Stimulated activated CD4-positive, alpha-beta T cell treated with anti-CD3 and anti-CD28 coated beads, Interleukin-12 subunit alpha, Interleukin-12 subunit beta, amount 100 ng/mL, for 24 hours (primary cell): ENCODE data around the gene CBLB.

Source experiments
- DNase-seq, 2 experiments: peaks; one replicate each; pipeline ENCODE4 v3.0.0-alpha.2; 2020; ENCODE audit warnings: low read depth in 2 of 2

The CBLB gene

DNA sequence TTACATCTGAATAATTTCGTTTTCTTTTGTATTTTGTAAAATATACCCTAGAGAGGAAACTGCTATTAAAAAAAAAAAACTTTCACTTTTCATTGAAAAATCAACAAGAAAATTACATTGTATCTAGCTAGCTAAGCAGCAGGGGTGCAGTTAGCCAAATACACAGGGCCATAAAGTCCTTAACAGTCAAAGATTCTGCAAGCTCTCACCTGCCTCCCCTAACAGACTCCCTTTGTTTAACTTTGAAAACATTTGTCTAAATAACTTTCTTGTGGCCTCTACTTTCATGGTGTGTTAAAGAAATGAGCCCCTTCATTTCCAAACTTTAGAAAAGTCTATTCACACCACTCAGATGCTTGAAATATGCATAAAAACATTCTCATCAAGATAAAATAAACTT lies 23.3 kb downstream of the CBLB start:
- DNase-seq = no peak

DNA sequence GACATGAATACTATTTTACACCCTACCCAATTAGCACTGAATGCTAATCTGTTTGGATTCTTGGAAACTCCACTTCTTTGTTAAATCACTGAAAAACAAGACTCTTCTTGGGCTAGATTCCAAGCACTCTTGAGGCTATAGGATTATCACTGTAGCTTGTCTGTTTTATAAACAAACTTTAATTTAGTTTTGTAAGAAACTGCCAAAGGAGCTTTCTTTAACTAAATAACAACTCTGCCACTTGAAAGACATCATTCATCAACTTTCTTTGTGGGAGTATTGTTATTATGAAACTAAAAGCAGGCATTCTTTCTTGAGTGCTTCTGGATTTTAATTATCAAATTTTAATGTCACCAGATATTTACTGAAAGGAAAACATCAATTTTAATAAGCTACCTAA lies 24.1 kb downstream of the CBLB start:
- DNase-seq = no peak

DNA sequence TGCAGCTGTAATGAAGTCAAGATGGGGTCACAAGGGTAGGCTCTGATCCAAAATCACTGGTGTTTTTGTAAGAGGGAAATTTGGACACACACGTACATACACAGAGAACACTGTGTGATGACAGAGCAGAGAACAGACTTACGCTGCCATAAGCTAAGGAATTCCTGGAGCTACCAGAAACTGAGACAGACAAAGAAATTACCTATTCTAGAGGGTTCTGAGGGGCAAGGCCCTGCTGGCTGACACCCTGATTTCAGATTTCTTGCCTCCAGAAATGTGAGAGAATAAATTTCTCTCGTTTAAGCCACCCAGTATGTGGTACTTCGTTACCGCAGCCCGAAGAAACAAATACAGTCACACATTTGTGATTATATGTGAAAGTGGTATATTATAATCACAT lies 24.8 kb downstream of the CBLB start:
- no peak for DNase-seq

DNA sequence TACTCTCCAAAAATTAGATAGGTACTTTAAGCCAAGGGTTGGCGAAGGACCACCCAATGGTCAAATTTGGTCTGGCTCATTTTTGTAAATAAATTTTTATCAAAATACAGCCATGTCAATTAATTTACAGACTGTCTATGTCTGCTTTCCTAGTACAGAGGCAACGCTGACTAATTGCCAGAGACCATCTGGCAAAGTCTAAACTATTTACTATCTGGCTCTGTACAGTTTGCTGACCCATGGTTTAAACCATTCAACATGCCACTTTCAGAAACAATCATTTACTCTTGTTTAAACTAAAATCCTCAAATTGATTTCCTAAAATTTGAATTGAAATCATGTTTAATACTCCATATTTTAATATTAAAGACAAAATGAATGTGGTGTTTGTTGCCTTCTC lies 25.9 kb downstream of the CBLB start:
- no peak for DNase-seq

DNA sequence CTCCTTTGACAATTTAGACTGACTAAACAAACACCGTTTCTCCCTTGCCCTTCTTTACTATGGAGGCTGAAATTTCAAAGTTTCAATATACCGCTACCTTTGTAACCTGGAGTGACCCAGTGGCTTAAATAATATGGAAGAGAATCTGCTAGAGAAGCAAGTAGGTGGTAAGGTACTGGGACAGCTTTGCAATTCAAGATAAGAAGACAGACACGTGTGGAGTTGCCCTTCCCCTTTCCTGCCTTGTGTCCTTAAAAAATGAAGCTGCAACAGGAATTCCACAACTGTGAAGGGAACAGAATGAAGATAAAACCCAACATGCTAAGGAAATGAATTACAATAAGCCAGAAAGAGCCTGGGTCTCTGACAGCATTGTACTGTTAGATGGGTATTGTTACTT lies 26.4 kb downstream of the CBLB start:
- DNase-seq = no peak

DNA sequence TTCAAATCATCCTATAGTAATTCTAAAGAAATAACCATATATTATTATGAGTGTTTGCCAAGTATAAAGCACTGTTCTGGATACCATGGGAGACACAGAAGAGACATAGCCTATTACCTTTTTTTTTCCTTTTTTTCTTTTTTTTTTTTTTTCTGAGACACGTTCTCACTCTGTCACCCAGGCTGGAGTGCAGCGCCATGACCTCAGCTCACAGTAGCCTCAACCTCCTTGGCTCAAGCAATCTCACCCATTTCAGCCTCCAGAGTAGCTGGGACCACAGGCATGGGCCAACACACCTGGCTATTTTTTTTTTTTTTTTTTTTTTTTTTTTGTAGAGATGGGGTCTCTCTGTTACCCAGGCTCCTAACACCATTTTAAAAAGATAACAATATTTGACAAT lies 30.9 kb downstream of the CBLB start:
- DNase-seq = no peak

DNA sequence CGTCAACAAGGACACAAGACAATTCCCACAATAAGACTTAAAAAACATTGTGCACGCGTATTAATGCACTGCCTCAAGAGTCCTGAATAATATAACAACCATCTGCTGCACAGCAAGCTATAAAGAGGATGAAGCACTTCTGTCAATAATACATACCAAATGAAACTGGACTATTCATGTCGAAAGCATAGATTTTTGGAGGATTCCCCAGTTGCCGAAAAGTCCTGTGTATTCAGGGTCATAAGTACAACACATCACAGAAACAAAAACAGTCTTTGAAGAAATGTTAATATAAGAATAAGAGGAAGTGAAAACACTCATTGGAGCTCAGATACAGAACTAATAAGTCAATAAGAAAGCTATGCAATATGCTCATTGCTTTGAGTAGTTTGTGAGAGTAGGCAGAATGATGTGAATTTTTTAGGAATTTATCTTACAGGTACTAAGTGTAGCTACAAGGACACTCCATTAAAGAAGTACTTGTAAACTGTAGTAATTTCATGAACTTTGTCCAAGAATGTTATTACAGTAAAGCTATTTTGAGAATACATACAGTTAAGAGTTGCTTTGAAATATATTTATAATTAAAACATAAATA lies 31.6 kb downstream of the CBLB start:
- no peak for DNase-seq

DNA sequence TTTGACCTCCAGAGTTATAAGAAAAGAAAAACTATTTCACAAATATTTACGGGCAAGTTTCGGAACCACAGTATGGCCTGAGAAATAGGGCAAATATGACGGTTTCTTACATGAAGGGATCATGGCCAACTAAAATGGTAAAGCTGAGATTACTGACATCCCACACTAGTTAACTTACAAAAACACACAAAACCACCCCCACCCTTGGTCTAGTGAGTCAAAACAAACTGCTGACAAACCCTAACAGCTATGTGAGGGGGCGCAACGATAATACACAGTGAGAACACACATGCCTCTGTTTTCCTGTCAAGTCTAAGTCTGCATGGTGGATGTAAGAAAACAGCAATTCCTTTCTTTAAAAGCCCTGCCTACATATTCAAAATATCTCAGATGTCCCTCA lies 32.3 kb downstream of the CBLB start:
- DNase-seq = peak in 1 of 2 experiments; percentile 27

DNA sequence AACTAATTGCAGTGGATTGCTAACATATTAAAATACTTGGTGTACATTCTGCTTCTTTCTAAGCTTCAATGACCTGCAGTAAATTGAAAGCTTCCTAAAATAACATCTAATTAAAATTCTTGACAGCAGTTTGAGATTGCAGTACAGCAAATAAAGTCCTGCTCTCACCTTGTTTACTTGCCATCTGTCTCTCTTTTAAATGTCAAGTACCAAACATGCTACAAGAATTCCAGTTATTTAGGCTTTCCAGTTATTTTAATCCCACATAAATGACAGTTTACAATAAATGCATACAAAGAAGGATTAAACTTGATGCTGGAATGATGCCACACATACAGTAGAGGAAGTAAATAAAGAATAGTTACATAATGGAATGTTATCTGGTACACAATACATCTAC lies 33.2 kb downstream of the CBLB start:
- DNase-seq = no peak

DNA sequence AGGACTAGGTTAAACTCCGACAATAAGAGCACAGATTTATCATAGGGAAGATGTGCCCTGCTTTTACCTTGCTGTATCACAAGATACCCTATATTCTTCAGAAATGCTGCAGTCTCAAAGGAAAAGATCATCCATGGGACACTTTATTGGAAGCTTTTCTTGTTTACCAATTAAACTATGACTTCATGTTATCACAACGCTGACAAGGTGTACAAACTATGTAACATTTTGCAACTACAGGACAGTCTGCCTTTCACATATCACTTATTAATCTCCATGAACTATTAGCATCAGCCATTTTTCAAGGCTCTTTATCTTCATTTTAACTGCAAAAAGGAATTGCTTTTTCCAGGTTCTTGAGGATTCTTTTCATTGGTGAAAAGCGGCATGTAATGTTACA lies 34.0 kb downstream of the CBLB start:
- no peak for DNase-seq

DNA sequence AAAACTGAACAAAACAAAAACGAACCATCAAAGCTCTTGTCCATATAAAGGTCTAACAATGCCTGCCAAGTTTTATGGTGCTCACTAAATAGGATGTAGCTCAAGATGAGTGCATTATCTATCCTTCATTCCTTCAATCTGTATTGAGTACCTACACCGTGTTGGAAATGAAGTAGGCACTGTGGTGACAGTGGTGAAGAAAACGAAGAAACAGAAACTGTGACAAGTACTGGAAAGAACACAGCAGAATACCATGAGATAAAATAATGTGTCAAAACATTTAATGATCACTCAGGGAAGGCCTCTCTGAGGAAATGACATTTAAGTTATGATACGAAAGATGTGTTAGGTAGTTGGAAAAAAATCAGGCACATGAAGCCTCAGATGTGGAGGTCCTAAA lies 36.2 kb downstream of the CBLB start:
- no peak for DNase-seq

DNA sequence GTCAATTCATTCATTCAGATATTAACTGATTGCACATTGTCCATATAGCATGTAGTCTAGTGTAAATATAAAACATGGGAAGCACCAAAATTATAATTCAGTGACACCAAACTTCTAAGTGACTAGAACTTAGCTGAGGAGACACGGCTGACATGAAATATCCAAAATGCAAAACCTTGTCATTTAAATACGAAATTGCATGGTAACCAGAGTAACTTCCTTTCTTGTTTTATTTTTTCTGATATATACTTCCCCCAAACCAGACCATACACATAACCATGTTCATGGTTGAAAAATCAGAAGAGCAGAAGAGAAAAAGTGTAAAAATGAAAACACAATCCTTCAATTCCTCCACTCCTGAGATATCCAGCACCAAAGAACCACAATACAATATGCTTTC lies 38.0 kb downstream of the CBLB start:
- DNase-seq = no peak

DNA sequence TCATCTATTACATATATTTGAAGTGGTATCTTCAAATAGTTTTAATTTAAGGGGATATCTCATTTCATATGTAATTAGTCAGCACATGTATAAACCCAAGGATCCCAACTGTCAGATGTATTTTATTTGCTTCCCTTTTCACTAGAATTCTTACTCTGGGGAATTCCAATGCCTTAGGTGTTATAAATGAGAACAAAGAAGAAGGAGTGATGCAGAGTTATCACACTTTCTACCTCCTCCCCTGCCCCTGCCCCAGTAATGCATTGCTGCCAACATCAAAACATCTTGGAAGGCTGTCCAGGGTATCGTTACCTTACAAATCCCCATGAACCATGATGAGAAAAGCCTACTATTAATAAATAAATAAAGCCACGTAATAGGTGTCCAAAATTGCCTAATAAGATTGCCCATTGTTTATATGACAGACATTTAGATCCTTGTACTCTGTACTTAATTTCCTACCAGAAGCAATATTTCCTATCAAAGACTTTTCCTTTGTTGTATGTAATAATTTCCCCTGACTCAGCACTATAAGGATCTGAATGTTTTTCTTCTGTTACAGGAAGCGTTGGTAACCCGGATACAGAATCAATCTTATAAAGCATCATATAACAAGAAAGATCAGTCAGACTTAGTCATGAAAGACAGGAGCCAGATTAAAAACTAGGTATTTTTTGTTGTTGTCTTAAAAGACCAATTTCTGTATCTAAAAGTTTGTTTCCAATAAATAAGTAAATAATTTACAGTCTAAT lies 38.8 kb downstream of the CBLB start:
- DNase-seq = no peak

DNA sequence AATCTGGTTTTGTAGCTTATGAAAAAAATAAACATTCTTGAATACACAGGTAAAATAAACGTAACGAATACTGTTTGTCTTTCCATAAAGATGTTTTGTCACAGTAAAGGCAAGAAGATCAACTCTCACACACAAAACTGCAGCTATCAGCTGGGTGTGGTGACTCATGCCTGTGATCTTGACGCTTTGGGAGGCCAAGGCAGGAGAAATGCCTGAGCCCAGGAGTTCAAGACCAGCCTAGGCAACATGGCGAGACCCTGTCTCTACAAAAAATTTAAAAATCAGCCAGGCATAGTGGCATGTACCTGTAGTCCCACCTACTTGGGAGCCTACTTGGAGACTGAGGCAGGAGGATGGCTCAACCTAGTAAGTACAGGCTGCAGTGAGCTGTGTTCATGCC lies 39.6 kb downstream of the CBLB start:
- peak in 1 of 2 experiments; percentile 24 for DNase-seq

DNA sequence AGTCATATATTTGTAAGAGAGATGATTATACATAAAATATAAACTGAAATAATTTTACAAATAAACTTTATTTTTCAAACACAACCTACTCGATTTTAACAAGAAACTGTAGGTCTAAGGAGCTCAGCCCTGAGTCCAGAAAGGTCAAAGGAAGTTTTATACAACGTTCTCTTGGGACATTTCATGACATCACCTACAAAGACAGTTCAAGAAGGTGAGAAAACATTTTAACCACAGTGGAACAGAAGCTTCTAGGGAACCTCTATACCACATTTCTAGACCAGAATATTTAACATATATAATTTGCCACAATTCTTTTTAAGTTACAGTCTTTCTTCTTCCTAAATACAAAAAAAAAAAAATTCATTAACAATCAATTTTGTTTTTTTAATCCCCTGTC lies 40.1 kb downstream of the CBLB start:
- DNase-seq = no peak

DNA sequence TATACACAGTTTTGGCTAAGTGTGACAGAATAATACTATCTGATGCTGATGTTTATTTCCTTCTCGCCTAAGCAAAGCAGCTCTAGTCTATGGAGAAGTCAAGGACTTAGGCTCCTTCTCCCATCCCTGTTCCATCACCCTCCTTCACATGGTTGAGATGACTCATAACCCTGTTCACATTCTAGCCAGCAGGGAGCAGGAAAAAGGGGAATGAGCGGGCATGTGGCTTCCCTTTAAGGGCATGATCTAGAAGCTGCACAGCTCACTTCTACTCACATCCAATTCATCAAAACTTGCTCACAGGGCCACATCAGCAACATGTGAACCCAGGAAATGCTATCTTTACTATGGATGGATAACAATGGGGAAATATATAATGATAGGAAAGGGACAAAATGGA lies 40.9 kb downstream of the CBLB start:
- DNase-seq = no peak

DNA sequence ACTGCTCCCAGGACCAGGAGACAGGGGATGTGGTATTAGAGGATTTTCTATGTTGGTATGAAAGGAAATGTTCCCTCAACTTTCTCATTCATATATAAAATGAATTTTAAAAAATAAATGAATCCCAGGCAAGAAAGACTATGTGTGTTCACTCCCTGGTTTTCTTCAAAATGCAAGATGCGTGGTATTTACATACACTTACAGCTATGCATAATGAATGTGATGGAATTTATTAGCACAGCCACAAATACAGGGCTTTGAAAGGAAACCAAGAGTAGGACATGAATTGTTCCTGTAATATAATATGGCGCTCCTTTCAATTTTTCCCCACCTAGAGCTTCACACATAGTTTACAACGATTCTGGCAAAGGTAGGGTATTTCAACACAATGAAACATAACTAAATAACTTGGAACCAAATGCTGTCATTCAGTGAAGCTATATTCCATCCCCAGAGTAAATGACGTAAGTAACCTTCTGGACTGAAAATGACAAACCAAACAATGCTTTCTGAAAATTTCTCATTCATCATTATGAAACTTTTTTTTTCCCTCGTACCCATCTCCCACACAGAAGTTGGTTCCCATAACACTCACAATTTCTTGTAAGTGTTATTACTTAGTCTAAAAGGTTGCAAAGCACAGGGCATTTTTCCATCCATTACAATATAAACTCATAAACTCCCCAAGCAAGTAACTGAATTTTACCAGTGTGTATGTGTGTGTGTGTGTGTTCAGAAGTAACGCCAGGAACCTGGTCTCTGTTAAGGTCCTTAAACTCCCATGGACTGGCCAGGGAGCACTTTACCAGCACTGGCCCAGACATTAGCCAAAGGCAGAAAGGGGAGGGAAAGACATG lies 41.8 kb downstream of the CBLB start:
- DNase-seq = no peak

DNA sequence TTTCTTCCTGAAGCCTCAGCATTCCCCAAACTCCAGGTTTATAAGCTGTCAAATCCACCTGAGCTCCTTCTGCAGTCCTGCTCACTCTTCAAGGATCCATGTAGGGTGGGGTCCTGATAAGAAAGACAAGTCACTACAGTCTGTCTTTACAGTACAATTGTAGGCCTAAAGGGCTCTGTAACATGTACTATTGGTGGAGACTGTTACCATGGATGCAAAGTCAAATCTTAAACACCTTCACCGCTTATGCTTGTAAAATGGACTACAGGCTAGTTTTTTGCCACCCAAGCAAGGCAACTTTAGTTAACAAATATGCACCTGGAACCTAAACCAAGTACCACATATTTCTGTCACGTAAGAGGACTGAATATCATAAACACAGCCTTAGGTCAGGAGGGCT lies 44.7 kb downstream of the CBLB start:
- no peak for DNase-seq

DNA sequence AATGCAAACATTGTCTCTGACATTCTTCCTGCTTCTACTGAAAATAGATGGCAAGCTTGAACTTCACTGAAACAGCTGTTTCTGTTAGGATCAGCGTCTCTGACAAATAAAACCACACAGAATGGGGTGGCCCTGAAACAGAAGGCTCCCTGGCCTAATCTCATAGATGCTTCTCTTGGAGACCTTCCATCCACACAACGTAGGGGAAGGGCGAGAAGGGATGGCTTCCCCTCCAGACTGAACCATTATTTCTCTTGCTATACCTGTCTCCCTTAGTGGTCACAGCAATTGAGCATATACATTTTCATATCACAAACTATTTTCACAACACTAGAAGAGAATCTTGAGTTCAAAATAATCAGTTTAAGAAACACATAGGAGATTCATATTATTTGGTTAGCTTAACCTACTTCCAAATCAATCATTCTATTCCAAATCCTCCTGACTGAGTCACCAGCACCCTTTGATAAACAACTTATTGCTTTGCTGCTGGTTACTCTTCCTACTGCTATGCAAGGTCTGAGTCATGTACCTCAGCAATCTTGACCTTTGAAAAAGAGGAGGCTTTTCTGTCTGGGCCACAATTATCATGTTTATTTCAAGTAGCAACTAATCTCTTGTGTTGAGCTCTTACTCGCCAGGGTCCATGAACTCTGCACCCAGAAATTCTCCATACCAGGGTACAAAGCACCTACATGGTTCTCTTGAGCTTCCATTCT lies 45.5 kb downstream of the CBLB start:
- DNase-seq = no peak

DNA sequence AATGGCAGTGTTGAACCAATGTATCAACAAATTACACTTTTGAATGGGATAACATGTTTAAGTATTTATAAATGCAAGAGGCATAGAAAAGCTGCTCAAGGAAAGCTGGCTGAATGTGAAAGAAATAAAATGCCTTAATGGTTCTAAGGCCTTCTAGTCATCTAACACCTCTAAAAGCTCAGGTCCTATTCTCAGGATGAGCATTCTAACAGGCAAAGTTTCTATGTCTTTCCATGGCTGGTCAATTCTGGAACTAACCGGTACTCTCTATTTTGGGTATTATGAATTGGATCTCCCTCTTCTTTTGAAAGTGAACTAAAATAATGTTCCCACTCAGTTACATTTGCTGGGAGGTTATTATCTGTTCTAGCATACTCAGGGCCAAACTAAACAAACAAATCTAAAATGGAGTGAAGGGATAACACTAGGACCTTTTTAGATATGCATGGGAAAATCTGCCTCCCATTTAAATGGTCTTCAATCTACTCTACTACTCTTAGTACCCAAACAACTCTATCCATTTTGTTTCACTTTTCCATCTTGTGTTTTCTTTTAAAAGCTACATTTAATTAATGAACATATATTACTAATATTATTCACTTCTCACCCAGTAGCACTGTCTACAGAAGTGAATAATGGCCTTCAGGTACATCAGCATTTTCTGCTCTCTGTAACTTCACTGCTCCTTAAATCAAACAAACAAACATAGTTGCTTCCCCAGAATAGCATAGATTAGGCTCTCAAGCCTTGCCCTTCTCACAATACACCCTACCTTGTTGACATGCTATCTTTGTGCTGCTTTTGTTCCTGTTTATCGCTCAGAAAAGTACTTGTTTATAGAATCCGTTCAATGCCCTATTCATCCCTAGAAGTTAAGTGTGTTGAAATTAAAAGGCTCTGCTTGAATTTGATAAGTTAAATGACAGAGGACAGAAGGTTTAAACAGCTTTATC lies 46.4 kb downstream of the CBLB start:
- no peak for DNase-seq

DNA sequence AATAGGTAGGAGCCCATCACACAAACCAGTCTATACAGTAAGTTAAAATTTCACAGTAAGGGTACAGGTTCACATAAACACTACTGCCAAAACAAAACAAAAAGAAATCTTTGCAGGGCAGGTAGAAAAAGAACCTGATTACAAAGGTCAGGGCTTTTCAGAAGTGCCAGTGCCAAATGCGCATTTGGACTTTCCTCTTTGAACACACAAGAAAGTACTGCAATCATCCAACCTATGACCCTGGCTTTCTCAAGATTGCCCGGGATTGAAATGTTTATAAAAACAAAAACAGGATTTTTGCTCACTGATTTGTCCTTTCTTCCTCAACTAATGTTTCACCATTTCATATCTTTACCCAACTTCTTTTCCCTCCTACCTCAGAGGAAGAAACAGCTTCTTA lies 47.4 kb downstream of the CBLB start:
- no peak for DNase-seq
